ENCODE measurements around the gene SEC14L6.

DNA sequence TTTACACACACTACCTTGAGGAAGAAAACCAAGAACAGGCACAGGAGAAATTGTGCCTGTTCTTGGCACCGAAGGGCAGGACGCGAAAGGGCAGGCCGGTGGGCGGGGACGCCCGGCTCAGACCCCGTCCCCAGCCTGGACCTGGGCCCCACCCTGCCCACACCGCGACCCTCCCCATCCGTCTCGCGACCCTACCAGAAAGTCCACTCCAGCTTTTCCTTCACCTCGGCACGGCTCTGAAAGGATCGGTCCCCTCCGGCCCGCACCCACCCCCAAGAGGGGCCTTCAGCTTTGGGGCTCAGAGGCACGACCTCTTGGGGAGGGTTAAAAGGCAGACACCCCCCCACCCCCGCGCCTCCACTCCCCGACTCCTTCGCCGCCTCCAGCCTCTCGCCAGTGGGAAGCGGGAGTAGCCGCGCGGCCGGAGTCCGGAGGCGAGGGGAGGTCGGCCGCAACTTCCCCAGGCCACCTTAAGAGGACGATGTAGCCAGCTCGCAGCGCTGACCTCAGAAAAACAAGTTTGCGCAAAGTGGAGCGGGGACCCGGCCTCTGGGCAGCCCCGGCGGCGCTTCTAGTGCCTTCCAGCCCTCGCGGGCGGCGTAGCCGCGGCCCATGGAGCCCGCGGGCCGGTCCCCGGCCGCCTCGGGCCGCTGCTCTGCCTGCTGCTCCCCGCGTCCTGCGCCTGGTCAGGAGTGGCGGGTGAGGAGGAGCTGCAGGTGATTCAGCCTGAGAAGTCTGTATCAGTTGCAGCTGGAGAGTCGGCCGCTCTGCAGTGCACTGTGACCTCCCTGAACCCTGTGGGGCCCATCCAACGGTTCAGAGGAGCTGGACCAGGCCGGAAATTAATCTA, 4.4 kb downstream of the SEC14L6 start:
- TF ChIP-seq, protein P1, sequence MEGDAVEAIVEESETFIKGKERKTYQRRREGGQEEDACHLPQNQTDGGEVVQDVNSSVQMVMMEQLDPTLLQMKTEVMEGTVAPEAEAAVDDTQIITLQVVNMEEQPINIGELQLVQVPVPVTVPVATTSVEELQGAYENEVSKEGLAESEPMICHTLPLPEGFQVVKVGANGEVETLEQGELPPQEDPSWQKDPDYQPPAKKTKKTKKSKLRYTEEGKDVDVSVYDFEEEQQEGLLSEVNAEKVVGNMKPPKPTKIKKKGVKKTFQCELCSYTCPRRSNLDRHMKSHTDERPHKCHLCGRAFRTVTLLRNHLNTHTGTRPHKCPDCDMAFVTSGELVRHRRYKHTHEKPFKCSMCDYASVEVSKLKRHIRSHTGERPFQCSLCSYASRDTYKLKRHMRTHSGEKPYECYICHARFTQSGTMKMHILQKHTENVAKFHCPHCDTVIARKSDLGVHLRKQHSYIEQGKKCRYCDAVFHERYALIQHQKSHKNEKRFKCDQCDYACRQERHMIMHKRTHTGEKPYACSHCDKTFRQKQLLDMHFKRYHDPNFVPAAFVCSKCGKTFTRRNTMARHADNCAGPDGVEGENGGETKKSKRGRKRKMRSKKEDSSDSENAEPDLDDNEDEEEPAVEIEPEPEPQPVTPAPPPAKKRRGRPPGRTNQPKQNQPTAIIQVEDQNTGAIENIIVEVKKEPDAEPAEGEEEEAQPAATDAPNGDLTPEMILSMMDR (IDR thresholded peaks at IDR 0.05): no peak
- TF ChIP-seq POLR2A (IDR thresholded peaks at IDR 0.05) (no peak), EP300 (IDR thresholded peaks at IDR 0.05) (no peak)
